Ovary (tissue), 9 donors: Measurements from ENCODE around the gene FBXL7. TPM values are rescaled to one million over a fixed set of nuclear protein-coding genes. Genes with fewer than 3 reads are reported as not detected.

Source experiments
- DNase-seq, 5 donors: peaks; one replicate each; pipeline ENCODE4 v3.0.0-alpha.2; 2019 to 2020
- H3K27ac ChIP-seq, 2 donors: fragments of 200-600 bp; one replicate each; pipeline versions ENCODE4 v1.5.1 to v1.8.0; 2019 to 2022
- H3K27me3 ChIP-seq: fragments of 200-600 bp; one replicate; pipeline ENCODE4 v1.8.0; 2022
- H3K36me3 ChIP-seq: fragments of 200-600 bp; sonication (generic); one replicate; pipeline ENCODE4 v1.5.1; 2019
- H3K4me1 ChIP-seq: one replicate; pipeline ENCODE4 v1.8.1; 2013; ENCODE audit warnings: mild to moderate bottlenecking, moderate library complexity; ENCODE audit not compliant: insufficient read depth
- H3K4me3 ChIP-seq: fragments of 200-600 bp; sonication (generic); one replicate; pipeline ENCODE4 v1.5.1; 2017
- H3K9me3 ChIP-seq, 2 donors: fragments of 200-600 bp in 1 of 2; sonication (generic) in 1 of 2; one replicate each; pipeline versions ENCODE4 v1.5.1 to v1.8.1; 2013 to 2019; ENCODE audit warnings: mild to moderate bottlenecking in 1 of 2, moderate library complexity in 1 of 2
- CTCF ChIP-seq, 3 donors: fragments of 450-650 bp in 2 of 3; fragments of 200-600 bp in 1 of 3; IDR thresholded peaks; one replicate each; pipeline versions ENCODE4 v1.5.1 to v1.8.0; 2016 to 2022; ENCODE audit warnings: antibody characterized with exemption in 3 of 3, mild to moderate bottlenecking in 1 of 3
- EP300 ChIP-seq: sonication (generic); formaldehyde crosslinking; IDR thresholded peaks from one replicate; pipeline ENCODE4 v1.6.1; 2017; ENCODE audit warnings: antibody characterized with exemption
- POLR2A ChIP-seq: fragments of 450-650 bp; IDR thresholded peaks from one replicate; pipeline ENCODE4 v1.6.1; 2017; ENCODE audit warnings: antibody characterized with exemption, mild to moderate bottlenecking, moderate library complexity
- WGBS, 3 donors: extraction: QIAGEN DNeasy Blood & Tissue Kit in 1 of 3; methylation state at CpG; one replicate each; pipeline versions ENCODE4 v1.1.5 to v1.1.7; 2013 to 2017; 5-methylcytosine and 5-hydroxymethylcytosine counted together
- intact Hi-C, 4 donors: fragments of 100-400 bp; cut with DNase I; formaldehyde crosslinking; loops; one replicate each; pipeline versions ENCODE4 v1.11.0 to v1.15.1; 2022 to 2023
- polyA plus RNA-seq, 2 donors: library from polyadenylated mRNA; stranded (reverse); fragments of 200-250 nt in 1 of 2; fragments of 350-450 nt in 1 of 2; fragmentation: Illumina TruSeq in 1 of 2; extraction: RNeasy Lipid Tissue Mini Kit (QIAGEN cat#74804) in 1 of 2; gene quantifications; one replicate each; pipeline ENCODE4 v1.2.3, GENCODE V29; 2013 to 2014
- total RNA-seq, 7 donors: library from RNA; depleted of rRNA in 2 of 7; stranded (reverse); fragments of >200 nt in 2 of 7; fragmentation: NEBNext Ultra II Directional in 3 of 7; extraction: Animal tissue kit (Norgen Biotek cat#: 25700) in 3 of 7; gene quantifications; one replicate each; pipeline versions ENCODE4 v1.1.0 to v1.2.4, GENCODE V29; 2016 to 2023
- donor health status: DM: no; HTN: no; CAD: no; lungs with moderate emphysema.
- donor health status: DM: no; HTN: no; CAD: no.
- donor health status: Bipolar disorder and iron deficiency.
- donor health status: DM: yes; HTN: yes; CAD: no.
- donor health status: DM: no; HTN: no; CAD: no.
- donor health status: DM: yes; HTN: yes; CAD: no.

FBXL7 gene
- total and polyA plus RNA-seq, 9 donors: 21.1 to 40.9 (median 29.2) TPM

- TF ChIP-seq CTCF (IDR thresholded peaks at IDR 0.05) (no peak), EP300 (no peak), POLR2A (no peak)
- no peak for DNase-seq
- H3K4me1 ChIP-seq: peaks cover 5% of the 10 kb centered on the region
- 69 to 78% (median 78%) methylated on average over 7 of the region's 7 CpGs for WGBS, 3 donors
- no peak overlapping the region for H3K27ac ChIP-seq
- intact Hi-C loops: loop anchor here in 1 of 4 donors (5.0 kb wide), 1 partner anchor 1433 kb away; no protein-coding TSS in a partner anchor
- no peaks in the 10 kb centered on the region for H3K27me3 ChIP-seq
- H3K9me3 ChIP-seq: no peaks in the 10 kb centered on the region
- no peaks in the 10 kb centered on the region for H3K36me3 ChIP-seq
- H3K4me3 ChIP-seq: no peak overlapping the region
Measured at GRCh38 chr5:15645381-15646160, 145.6 kb downstream of the FBXL7 start.

- Histone ChIP-seq H3K4me1 (peaks cover 5% of the 10 kb centered on the region), H3K36me3 (no peaks in the 10 kb centered on the region), H3K9me3 (no peaks in the 10 kb centered on the region), H3K4me3 (no peak overlapping the region), H3K27me3 (no peaks in the 10 kb centered on the region), H3K27ac (no peak overlapping the region)
- intact Hi-C loops: loop anchor here in 1 of 4 donors (5.0 kb wide), 1 partner anchor 1434 kb away; no protein-coding TSS in a partner anchor
- TF ChIP-seq POLR2A (no peak), EP300 (no peak), CTCF (IDR thresholded peaks at IDR 0.05) (no peak)
- WGBS, 3 donors: 23 to 53% (median 38%) methylated on average over 4 of the region's 4 CpGs
- DNase-seq: no peak
Measured at GRCh38 chr5:15646371-15646770, 146.4 kb downstream of the FBXL7 start.

- Histone ChIP-seq H3K9me3 (no peaks in the 10 kb centered on the region), H3K27me3 (no peaks in the 10 kb centered on the region), H3K27ac (no peak overlapping the region), H3K4me3 (no peak overlapping the region), H3K4me1 (peaks cover 4% of the 10 kb centered on the region), H3K36me3 (no peaks in the 10 kb centered on the region)
- no peak for DNase-seq
- 89 to 94% (median 92%) methylated on average over 4 of the region's 4 CpGs for WGBS, 3 donors
- intact Hi-C loops: loop anchor here in 1 of 4 donors (5.0 kb wide), 1 partner anchor 1435 kb away; no protein-coding TSS in a partner anchor
- TF ChIP-seq POLR2A (no peak), CTCF (IDR thresholded peaks at IDR 0.05) (no peak), EP300 (no peak)
Measured at GRCh38 chr5:15647251-15647650, 147.3 kb downstream of the FBXL7 start.

- Histone ChIP-seq H3K4me1 (no peaks in the 10 kb centered on the region), H3K4me3 (no peak overlapping the region), H3K36me3 (no peaks in the 10 kb centered on the region), H3K27me3 (no peaks in the 10 kb centered on the region), H3K9me3 (no peaks in the 10 kb centered on the region), H3K27ac (no peak overlapping the region)
- TF ChIP-seq EP300 (no peak), CTCF (IDR thresholded peaks at IDR 0.05) (no peak), POLR2A (no peak)
- 90 to 98% (median 96%) methylated on average over 2 of the region's 2 CpGs for WGBS, 3 donors
- no peak for DNase-seq
- intact Hi-C loops: no loop called here
Measured at GRCh38 chr5:15650266-15650665, 150.3 kb downstream of the FBXL7 start.
